Trophoblast cell (in vitro differentiated cells and primary cell): ENCODE data around the gene SEMA3F.

ENCODE experiments used
- DNase-seq, 2 donors: peaks; one replicate each; pipeline ENCODE4 v3.0.0-alpha.2; 2016
- H2AFZ ChIP-seq: 2 replicates; pipeline ENCODE4 v1.6.1; 2013; ENCODE audit warnings: low read length, moderate library complexity, mild to moderate bottlenecking; ENCODE audit not compliant: insufficient read depth, poor library complexity
- H2AK5ac ChIP-seq: 2 replicates; pipeline ENCODE4 v1.6.1; 2013; ENCODE audit warnings: mild to moderate bottlenecking, low read length
- H2BK120ac ChIP-seq: 2 replicates; pipeline ENCODE4 v1.6.1; 2013; ENCODE audit warnings: low read length, mild to moderate bottlenecking, moderate library complexity; ENCODE audit not compliant: insufficient read depth, poor library complexity
- H2BK12ac ChIP-seq: 2 replicates; pipeline ENCODE4 v1.6.1; 2013; ENCODE audit warnings: mild to moderate bottlenecking, low read length, moderate library complexity
- H2BK5ac ChIP-seq: 2 replicates; pipeline ENCODE4 v1.6.1; 2013; ENCODE audit warnings: low read length, low read depth, moderate library complexity, mild to moderate bottlenecking; ENCODE audit not compliant: poor library complexity
- H3K14ac ChIP-seq: 2 replicates; pipeline ENCODE4 v1.6.1; 2013; ENCODE audit warnings: mild to moderate bottlenecking, low read length
- H3K18ac ChIP-seq: 2 replicates; pipeline ENCODE4 v1.6.1; 2013; ENCODE audit warnings: mild to moderate bottlenecking, low read length
- H3K23ac ChIP-seq: 2 replicates; pipeline ENCODE4 v1.6.1; 2013; ENCODE audit warnings: low read length
- H3K27ac ChIP-seq: 2 replicates; pipeline ENCODE4 v1.5.1; 2013; ENCODE audit warnings: low read depth, mild to moderate bottlenecking, inconsistent platforms, low read length, moderate library complexity
- H3K27me3 ChIP-seq: 2 replicates; pipeline ENCODE4 v1.6.1; 2013; ENCODE audit warnings: inconsistent platforms, mild to moderate bottlenecking, low read length, moderate library complexity; ENCODE audit not compliant: insufficient read depth
- H3K36me3 ChIP-seq, 2 experiments: 1 replicate in 1 of 2; 2 replicates in 1 of 2; pipeline ENCODE4 v1.6.1; 2013; ENCODE audit warnings: low read length in 2 of 2, mild to moderate bottlenecking in 2 of 2, moderate library complexity in 1 of 2; ENCODE audit not compliant: insufficient read depth in 2 of 2, control insufficient read depth in 1 of 2
- H3K4ac ChIP-seq: 2 replicates; pipeline ENCODE4 v1.6.1; 2013; ENCODE audit warnings: low read depth, mild to moderate bottlenecking, low read length, moderate library complexity
- H3K4me1 ChIP-seq, 2 experiments: 1 replicate in 1 of 2; 2 replicates in 1 of 2; pipeline ENCODE4 v1.6.1; 2013; ENCODE audit warnings: low read length in 2 of 2, mild to moderate bottlenecking in 2 of 2, moderate library complexity in 1 of 2; ENCODE audit not compliant: insufficient read depth in 2 of 2, control insufficient read depth in 1 of 2
- H3K4me2 ChIP-seq: 2 replicates; pipeline ENCODE4 v1.6.1; 2013; ENCODE audit warnings: inconsistent platforms, mild to moderate bottlenecking, low read length, moderate library complexity
- H3K4me3 ChIP-seq: 2 replicates; pipeline ENCODE4 v1.5.1; 2013; ENCODE audit warnings: mild to moderate bottlenecking, low read depth, low read length, inconsistent platforms
- H3K79me1 ChIP-seq: one replicate; pipeline ENCODE4 v1.6.1; 2013; ENCODE audit warnings: low read length
- H3K79me2 ChIP-seq: 2 replicates; pipeline ENCODE4 v1.6.1; 2013; ENCODE audit warnings: low read length, mild to moderate bottlenecking; ENCODE audit not compliant: control insufficient read depth, insufficient read depth, poor library complexity
- H3K9ac ChIP-seq: 2 replicates; pipeline ENCODE4 v1.6.1; 2013; ENCODE audit warnings: mild to moderate bottlenecking, low read length
- H3K9me3 ChIP-seq: 2 replicates; pipeline ENCODE4 v1.6.1; 2013; ENCODE audit warnings: low read depth, mild to moderate bottlenecking, control low read depth, inconsistent platforms, low read length; ENCODE audit not compliant: insufficient read depth
- H4K12ac ChIP-seq: 2 replicates; pipeline ENCODE4 v1.6.1; 2013; ENCODE audit warnings: low read depth, mild to moderate bottlenecking, low read length, moderate library complexity
- H4K8ac ChIP-seq: 2 replicates; pipeline ENCODE4 v1.6.1; 2013; ENCODE audit warnings: low read depth, mild to moderate bottlenecking, low read length, moderate library complexity
- H4K91ac ChIP-seq: one replicate; pipeline ENCODE4 v1.6.1; 2013; ENCODE audit warnings: low read depth, mild to moderate bottlenecking, low read length, moderate library complexity
- WGBS: extraction: QIAGEN DNeasy Blood & Tissue Kit; methylation state at CpG from one replicate; pipeline ENCODE4 v1.1.7; 2013; ENCODE audit warnings: missing lambda C conversion rate; ENCODE audit not compliant: insufficient read length, insufficient coverage; ENCODE audit errors: extremely low coverage; 5-methylcytosine and 5-hydroxymethylcytosine counted together

The SEMA3F gene

DNA sequence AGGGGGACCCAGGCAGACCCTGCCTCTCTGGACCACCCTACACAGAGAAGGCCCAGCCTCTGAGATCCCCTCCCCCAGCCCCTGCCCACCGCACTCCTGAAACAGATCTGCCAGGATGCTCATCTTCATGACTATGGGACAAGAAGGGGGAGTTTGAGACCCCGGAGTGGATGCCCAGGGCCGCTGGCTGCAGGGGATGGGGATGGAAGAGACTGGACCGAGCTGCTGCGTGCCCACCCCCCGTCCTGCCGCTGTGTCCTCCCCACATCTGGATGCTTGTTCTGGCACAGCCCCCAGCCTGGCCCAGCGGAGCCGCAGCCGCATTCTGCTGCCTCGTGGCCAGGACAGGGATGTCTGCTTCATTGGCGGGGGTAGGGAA is 30.3 kb upstream of the SEMA3F start:
- Histone ChIP-seq H3K79me1 (peaks cover 12% of the 10 kb centered on the region), H3K9ac (no peak overlapping the region), H3K9me3 (peaks cover 2% of the 10 kb centered on the region), H3K27me3 (no peaks in the 10 kb centered on the region), H4K12ac (no peak overlapping the region), H3K4me1 (peaks cover 22 to 29% of the 10 kb centered on the region in 2 experiments), H3K79me2 (no peaks in the 10 kb centered on the region), H3K18ac (no peak overlapping the region), H2BK12ac (no peak overlapping the region), H3K14ac (no peak overlapping the region), H2AFZ (no peak overlapping the region), H3K4me2 (peak overlapping the region; percentile 20), H3K27ac (no peak overlapping the region), H4K91ac (peak overlapping the region; percentile 40), H2BK120ac (no peak overlapping the region), H2AK5ac (no peak overlapping the region), H3K4me3 (no peak overlapping the region), H2BK5ac (no peak overlapping the region), H3K23ac (no peak overlapping the region), H4K8ac (peak overlapping the region; percentile 0), H3K4ac (no peak overlapping the region), H3K36me3 (peaks cover 9 to 19% of the 10 kb centered on the region in 2 experiments)
- no CpG with 5 or more reads among the region's 12 CpGs for WGBS
- DNase-seq, result no peak

GRCh38 chr3:50125541-50126286 is 29.4 kb upstream of the SEMA3F start:
- no peak overlapping the region for H3K4ac ChIP-seq
- H2BK12ac ChIP-seq, result peak overlapping the region; percentile 19
- no peak for DNase-seq
- peaks cover 2% of the 10 kb centered on the region for H3K9me3 ChIP-seq
- no peak overlapping the region for H2BK5ac ChIP-seq
- H3K79me1 ChIP-seq, result peaks cover 12% of the 10 kb centered on the region
- H3K36me3 ChIP-seq, result peaks cover 1 to 9% of the 10 kb centered on the region in 2 experiments
- H3K9ac ChIP-seq, result peak overlapping the region; percentile 28
- H3K27ac ChIP-seq, result no peak overlapping the region
- H3K4me1 ChIP-seq, result peaks cover 22 to 29% of the 10 kb centered on the region in 2 experiments
- H4K12ac ChIP-seq, result no peak overlapping the region
- no peak overlapping the region for H2AK5ac ChIP-seq
- no peak overlapping the region for H3K18ac ChIP-seq
- H3K4me3 ChIP-seq, result no peak overlapping the region
- peak overlapping the region; percentile 18 for H2BK120ac ChIP-seq
- H3K14ac ChIP-seq, result no peak overlapping the region
- no peak overlapping the region for H3K23ac ChIP-seq
- H4K91ac ChIP-seq, result peak overlapping the region; percentile 11
- H4K8ac ChIP-seq, result no peak overlapping the region
- H2AFZ ChIP-seq, result no peak overlapping the region
- no peak overlapping the region for H3K4me2 ChIP-seq
- no peaks in the 10 kb centered on the region for H3K79me2 ChIP-seq
- WGBS, result no CpG with 5 or more reads among the region's 9 CpGs
- no peaks in the 10 kb centered on the region for H3K27me3 ChIP-seq

GRCh38 chr3:50126287-50127211 is 28.6 kb upstream of the SEMA3F start:
- Histone ChIP-seq H3K14ac (peak overlapping the region; percentile 38), H2BK5ac (no peak overlapping the region), H4K8ac (no peak overlapping the region), H3K4me2 (no peak overlapping the region), H3K27ac (no peak overlapping the region), H3K79me1 (peaks cover 12% of the 10 kb centered on the region), H2AK5ac (no peak overlapping the region), H2BK12ac (no peak overlapping the region), H3K18ac (no peak overlapping the region), H3K9me3 (peaks cover 2% of the 10 kb centered on the region), H3K4me1 (peaks cover 22 to 29% of the 10 kb centered on the region in 2 experiments), H3K36me3 (peaks cover 0 to 5% of the 10 kb centered on the region in 2 experiments), H2BK120ac (no peak overlapping the region), H3K27me3 (no peaks in the 10 kb centered on the region), H4K91ac (peak overlapping the region; percentile 9), H3K4me3 (no peak overlapping the region), H3K79me2 (no peaks in the 10 kb centered on the region), H3K9ac (no peak overlapping the region), H2AFZ (no peak overlapping the region), H4K12ac (no peak overlapping the region), H3K23ac (no peak overlapping the region), H3K4ac (no peak overlapping the region)
- DNase-seq, result peak in 1 of 2 donors; percentile 32
- no CpG with 5 or more reads among the region's 16 CpGs for WGBS

DNA sequence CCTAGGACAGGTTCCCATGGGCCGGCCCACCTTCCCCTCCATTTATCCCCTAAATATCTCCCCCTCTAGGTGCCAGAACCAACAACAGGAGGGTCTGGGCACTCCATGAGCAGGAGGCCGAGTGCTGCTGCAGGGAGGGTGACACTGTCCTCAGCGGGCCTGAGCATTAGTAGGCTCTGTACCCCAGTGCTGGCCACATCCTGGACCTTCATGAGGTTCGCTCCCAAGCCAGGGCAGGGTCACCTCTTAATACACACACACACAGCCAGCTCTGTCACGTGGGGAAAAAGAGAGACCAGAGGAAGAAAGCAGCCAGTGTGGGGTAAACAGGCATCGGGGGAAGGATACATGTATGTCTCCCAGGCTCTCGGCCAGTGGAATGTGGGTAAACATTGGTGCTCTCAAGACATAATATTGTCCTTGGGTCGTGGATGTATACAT is 27.9 kb upstream of the SEMA3F start:
- Histone ChIP-seq H3K4ac (no peak overlapping the region), H3K36me3 (peaks cover 0 to 2% of the 10 kb centered on the region in 2 experiments), H3K14ac (no peak overlapping the region), H3K27me3 (no peaks in the 10 kb centered on the region), H3K4me3 (no peak overlapping the region), H3K79me1 (peaks cover 12% of the 10 kb centered on the region), H2BK12ac (no peak overlapping the region), H3K27ac (no peak overlapping the region), H4K12ac (no peak overlapping the region), H3K23ac (no peak overlapping the region), H3K9me3 (peaks cover 2% of the 10 kb centered on the region), H3K4me1 (peaks cover 22 to 29% of the 10 kb centered on the region in 2 experiments), H4K91ac (peak overlapping the region; percentile 30), H2AFZ (no peak overlapping the region), H2BK120ac (no peak overlapping the region), H4K8ac (no peak overlapping the region), H3K18ac (no peak overlapping the region), H3K9ac (no peak overlapping the region), H2BK5ac (no peak overlapping the region), H2AK5ac (no peak overlapping the region), H3K4me2 (no peak overlapping the region), H3K79me2 (no peaks in the 10 kb centered on the region)
- no CpG with 5 or more reads among the region's 8 CpGs for WGBS
- no peak for DNase-seq
